Measurements from ENCODE around the gene OR10J5. TPM values are rescaled to one million over a fixed set of nuclear protein-coding genes. Genes with fewer than 3 reads are reported as not detected.
"Not testable (repeated sequence)": the region's sequence is repeated elsewhere in the genome, so short reads cannot be mapped to it uniquely, and the experiment has no call there.

The OR10J5 gene
- total RNA-seq, 6 experiments from 2014 or later: not detected

DNA sequence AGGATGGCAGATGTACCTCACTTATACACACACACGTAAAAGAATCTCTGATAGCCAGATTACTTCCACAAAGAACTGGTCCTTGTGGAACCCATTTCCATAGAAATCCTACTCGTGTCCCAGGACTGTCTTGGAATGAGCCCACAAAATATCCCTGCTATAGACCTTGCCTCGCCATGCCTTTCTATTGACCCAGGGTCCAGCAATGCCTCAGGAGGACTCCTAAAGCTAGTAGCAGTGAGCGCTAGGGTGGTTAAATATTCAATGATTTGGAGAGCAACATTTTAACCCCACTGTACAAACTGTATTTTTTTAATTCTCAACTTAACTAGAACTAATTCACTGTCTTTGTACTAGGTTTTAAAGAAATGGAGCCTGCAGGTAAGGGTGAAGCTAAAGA, 26.9 kb downstream of the OR10J5 start:
- Mint-ChIP-seq H3K27me3 (ENCODE audit: insufficient read depth) (no peaks in the 10 kb centered on the region), H3K27ac (no peak overlapping the region), H3K4me3 (no peak overlapping the region), H3K36me3 (ENCODE audit: low read depth) (peaks cover 11% of the 10 kb centered on the region; the same call in 1 of the 2 replicates), H3K9me3 (peaks cover 12% of the 10 kb centered on the region), H3K4me1 (ENCODE audit: low read depth) (peaks cover 8% of the 10 kb centered on the region; the same call in 1 of the 2 replicates)
- no peak for DNase-seq
- TF ChIP-seq, protein P1, sequence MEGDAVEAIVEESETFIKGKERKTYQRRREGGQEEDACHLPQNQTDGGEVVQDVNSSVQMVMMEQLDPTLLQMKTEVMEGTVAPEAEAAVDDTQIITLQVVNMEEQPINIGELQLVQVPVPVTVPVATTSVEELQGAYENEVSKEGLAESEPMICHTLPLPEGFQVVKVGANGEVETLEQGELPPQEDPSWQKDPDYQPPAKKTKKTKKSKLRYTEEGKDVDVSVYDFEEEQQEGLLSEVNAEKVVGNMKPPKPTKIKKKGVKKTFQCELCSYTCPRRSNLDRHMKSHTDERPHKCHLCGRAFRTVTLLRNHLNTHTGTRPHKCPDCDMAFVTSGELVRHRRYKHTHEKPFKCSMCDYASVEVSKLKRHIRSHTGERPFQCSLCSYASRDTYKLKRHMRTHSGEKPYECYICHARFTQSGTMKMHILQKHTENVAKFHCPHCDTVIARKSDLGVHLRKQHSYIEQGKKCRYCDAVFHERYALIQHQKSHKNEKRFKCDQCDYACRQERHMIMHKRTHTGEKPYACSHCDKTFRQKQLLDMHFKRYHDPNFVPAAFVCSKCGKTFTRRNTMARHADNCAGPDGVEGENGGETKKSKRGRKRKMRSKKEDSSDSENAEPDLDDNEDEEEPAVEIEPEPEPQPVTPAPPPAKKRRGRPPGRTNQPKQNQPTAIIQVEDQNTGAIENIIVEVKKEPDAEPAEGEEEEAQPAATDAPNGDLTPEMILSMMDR (IDR thresholded peaks at IDR 0.05): no peak

DNA sequence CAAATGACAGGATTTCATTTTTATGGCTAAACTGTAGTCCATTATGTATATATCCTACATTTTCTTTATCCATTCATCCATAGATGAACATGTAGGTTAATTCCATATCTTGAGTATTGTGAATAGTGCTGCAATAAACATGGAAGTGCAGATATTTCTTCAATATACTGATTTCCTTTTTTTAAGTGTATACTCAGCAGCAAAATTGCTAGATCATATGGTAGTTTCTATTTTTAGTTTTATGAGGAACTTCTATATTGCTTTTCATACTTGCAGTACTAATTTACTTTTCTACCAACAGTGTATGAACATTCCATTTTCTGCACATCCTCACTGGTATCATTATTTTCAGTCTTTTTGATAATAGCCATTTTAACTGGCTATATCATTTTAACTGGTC, 30.1 kb downstream of the OR10J5 start:
- Mint-ChIP-seq H3K27ac (no peak overlapping the region), H3K9me3 (peaks cover 12% of the 10 kb centered on the region), H3K4me3 (no peak overlapping the region), H3K4me1 (ENCODE audit: low read depth) (peaks cover 22% of the 10 kb centered on the region; the same call in 1 of the 2 replicates), H3K27me3 (ENCODE audit: insufficient read depth) (no peaks in the 10 kb centered on the region), H3K36me3 (ENCODE audit: low read depth) (peaks cover 11% of the 10 kb centered on the region; the same call in 1 of the 2 replicates)
- no peak for DNase-seq
- TF ChIP-seq, protein P1 (IDR thresholded peaks at IDR 0.05): no peak

DNA sequence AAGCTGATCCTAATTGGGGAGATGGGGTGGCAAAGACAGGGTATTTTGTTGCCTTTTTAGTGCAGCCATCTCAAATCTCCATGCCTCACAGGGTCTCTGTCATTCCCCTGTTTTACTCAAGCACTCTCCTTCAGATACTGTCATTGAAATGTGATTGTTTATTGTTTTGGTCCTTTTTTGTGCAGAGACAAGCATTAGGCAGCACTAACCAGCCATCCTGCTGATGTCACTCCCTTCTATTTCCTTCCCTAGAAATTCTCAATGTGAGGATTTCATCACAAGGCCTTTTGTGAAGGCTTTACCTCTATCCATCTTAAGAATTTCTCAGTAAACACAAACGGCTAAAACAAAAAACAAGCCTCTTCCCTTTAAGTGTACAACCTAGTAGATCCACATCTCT, 34.7 kb downstream of the OR10J5 start:
- Mint-ChIP-seq H3K9me3 (peaks cover 26% of the 10 kb centered on the region), H3K4me1 (ENCODE audit: low read depth) (peaks cover 22% of the 10 kb centered on the region), H3K4me3 (no peak overlapping the region), H3K27ac (no peak overlapping the region), H3K36me3 (ENCODE audit: low read depth) (peaks cover 25% of the 10 kb centered on the region), H3K27me3 (ENCODE audit: insufficient read depth) (no peaks in the 10 kb centered on the region)
- TF ChIP-seq, protein P1 (IDR thresholded peaks at IDR 0.05): no peak
- no peak for DNase-seq

DNA sequence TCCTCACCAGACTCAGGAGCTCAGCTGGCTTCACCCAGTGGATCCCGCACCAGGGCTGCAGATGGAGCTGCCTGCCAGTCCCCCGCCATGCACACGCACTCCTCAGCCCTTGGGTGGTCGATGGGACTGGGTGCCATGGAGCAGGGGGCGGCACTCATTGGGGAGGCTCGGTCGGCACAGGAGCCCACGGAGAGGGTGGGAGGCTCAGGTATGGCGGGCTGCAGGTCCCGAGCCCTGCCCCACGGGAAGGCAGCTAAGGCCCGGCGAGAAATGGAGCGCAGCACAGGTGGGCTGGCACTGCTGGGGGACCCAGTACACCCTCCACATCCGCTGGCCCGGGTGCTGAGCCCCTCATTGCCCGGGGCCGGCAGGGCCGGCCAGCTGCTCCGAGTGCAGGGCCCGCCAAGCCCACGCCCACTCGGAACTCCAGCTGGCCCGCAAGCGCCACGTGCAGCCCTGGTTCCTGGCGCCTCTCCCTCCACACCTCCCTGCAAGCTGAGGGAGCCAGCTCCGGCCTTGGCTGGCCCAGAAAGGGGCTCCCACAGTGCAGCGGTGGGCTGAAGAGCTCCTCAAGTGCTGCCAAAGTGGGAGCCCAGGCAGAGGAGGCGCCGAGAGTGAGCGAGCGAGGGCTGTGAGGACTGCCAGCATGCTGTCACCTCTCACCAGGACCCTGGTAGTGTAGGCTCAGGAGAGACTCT, 41.1 kb downstream of the OR10J5 start:
- not testable (repeated sequence) for H3K27me3 Mint-ChIP-seq (ENCODE audit: insufficient read depth); DNase-seq; H3K4me3 Mint-ChIP-seq; H3K27ac Mint-ChIP-seq
- H3K4me1 Mint-ChIP-seq (ENCODE audit: low read depth): peaks cover 48% of the 10 kb centered on the region
- peaks cover 20% of the 10 kb centered on the region for H3K9me3 Mint-ChIP-seq
- peaks cover 22% of the 10 kb centered on the region for H3K36me3 Mint-ChIP-seq (ENCODE audit: low read depth)

DNA sequence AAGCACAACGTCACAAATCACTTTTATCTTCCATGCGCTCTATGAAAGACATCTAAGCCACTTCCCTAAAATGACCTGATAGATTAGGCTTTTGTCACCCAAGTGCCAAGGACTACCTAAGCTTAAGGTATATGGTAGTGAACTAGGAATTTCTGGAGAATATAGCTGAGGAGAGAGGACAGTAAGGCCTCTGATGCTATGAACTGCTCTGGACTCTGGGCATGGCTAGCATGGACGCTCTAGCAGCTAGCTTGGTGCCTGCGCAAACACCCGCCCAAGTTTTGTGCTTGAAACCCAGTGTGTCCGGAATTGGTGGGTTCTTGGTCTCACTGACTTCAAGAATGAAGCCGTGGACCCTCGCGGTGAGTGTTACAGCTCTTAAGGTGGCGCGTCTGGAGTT, 42.5 kb downstream of the OR10J5 start:
- Mint-ChIP-seq H3K27ac (peak overlapping the region; percentile 87), H3K36me3 (ENCODE audit: low read depth) (peaks cover 10% of the 10 kb centered on the region; the same call in 1 of the 2 replicates), H3K9me3 (peaks cover 7% of the 10 kb centered on the region), H3K27me3 (ENCODE audit: insufficient read depth) (no peaks in the 10 kb centered on the region), H3K4me1 (ENCODE audit: low read depth) (peaks cover 48% of the 10 kb centered on the region), H3K4me3 (peak overlapping the region; percentile 55; the same call in 1 of the 2 replicates)
- DNase-seq: no peak
- TF ChIP-seq, protein P1 (IDR thresholded peaks at IDR 0.05): no peak

DNA sequence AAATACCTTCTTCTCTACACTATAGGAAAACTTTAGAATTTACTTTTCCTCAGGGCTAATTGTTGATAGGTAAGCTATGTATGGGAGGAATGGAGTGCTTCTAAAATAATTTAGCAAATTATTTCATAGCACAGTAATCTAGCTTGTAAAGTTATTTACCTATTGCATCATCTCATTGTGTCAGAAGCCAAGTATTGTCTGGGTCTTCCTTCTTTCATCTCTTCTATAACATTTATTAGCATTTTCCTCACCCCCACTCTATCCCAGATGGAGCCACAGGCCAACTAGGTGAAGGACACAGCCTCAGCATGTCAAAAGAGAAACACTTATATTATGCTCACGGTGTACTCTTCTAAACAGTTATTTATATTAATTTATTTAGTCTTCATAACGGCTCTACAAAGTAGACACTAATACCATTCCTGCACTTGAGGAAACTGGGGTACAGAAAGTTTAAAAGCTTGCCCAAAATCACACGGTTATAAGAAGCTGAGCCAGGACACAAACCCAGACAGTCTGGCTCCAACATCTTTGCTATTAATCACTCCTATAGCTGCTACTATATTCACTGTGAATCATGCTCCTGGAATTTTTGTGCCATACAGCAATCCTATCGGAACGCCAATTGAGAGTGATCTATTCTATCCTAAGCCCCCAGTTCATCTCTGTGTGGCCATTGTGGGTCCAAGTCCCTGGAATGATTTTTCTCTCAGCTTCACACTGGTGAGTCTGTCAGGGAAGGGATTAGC, 43.1 kb downstream of the OR10J5 start:
- H3K4me1 Mint-ChIP-seq (ENCODE audit: low read depth): peaks cover 48% of the 10 kb centered on the region
- TF ChIP-seq, protein P1 (IDR thresholded peaks at IDR 0.05): no peak
- DNase-seq: peak; percentile 77
- H3K27ac Mint-ChIP-seq: peak overlapping the region; percentile 87
- 0 out of 2 replicates have a peak, but pooled peaks cover 1% of the 10 kb centered on the region for H3K9me3 Mint-ChIP-seq
- peaks cover 4% of the 10 kb centered on the region; the same call in 1 of the 2 replicates for H3K36me3 Mint-ChIP-seq (ENCODE audit: low read depth)
- no peaks in the 10 kb centered on the region for H3K27me3 Mint-ChIP-seq (ENCODE audit: insufficient read depth)
- H3K4me3 Mint-ChIP-seq: peak overlapping the region; percentile 55

Measured in HFFc6 (cell line).